A549 (cell line): ENCODE results near the gene TMEM200A.

Experiments
- CTCF ChIP-seq: fragments of >200 bp; sonication (Bioruptor Twin); formaldehyde crosslinking; IDR thresholded peaks from 3 replicates; pipeline ENCODE4 v1.5.1; 2016
- EHF ChIP-seq: fragments of 250-450 bp; sonication (Bioruptor Pico); IDR thresholded peaks from 2 replicates; pipeline ENCODE4 v1.5.0; 2020; ENCODE audit warnings: mild to moderate bottlenecking
- ELK1 ChIP-seq: fragments of 150-350 bp; IDR thresholded peaks from 2 replicates; pipeline ENCODE4 v1.6.1; 2014; ENCODE audit warnings: low read depth, mild to moderate bottlenecking, low read length
- EP300 ChIP-seq, 2 experiments: fragments of >200 bp; sonication (Bioruptor Twin); formaldehyde crosslinking; IDR thresholded peaks; 2 replicates in 1 of 2; 3 replicates in 1 of 2; pipeline ENCODE4 v1.6.1; 2016 to 2017
- MAX ChIP-seq: IDR thresholded peaks from 2 replicates; pipeline ENCODE4 v1.6.1; 2012
- MYC ChIP-seq: IDR thresholded peaks from 2 replicates; pipeline ENCODE4 v1.6.1; 2012; ENCODE audit warnings: mild to moderate bottlenecking, inconsistent platforms, low read length, improper control_type of control experiment, borderline replicate concordance
- PHF8 ChIP-seq: fragments of 200-600 bp; sonication (generic); IDR thresholded peaks from 2 replicates; pipeline ENCODE4 v1.6.1; 2016; ENCODE audit warnings: low read depth, mild to moderate bottlenecking, antibody characterized with exemption, moderate library complexity, borderline replicate concordance
- POLR2A ChIP-seq: IDR thresholded peaks from 2 replicates; pipeline ENCODE4 v1.6.1; 2012; ENCODE audit warnings: mild to moderate bottlenecking, low read length
- REST ChIP-seq: fragments of 200-600 bp; sonication (generic); IDR thresholded peaks from 2 replicates; pipeline ENCODE4 v1.6.1; 2016; ENCODE audit warnings: antibody characterized with exemption, mild to moderate bottlenecking, moderate library complexity

GRCh38 chr6:130423044-130423443 lies 57.2 kb downstream of the TMEM200A start:
- TF ChIP-seq PHF8, result no peak
- TF ChIP-seq EHF (CRISPR knock-in tag), result no peak
- no peak for TF ChIP-seq REST
- no peak for TF ChIP-seq CTCF
- TF ChIP-seq MAX, result no peak
- no peak for TF ChIP-seq ELK1
- no peak for TF ChIP-seq EP300 (IDR thresholded peaks at IDR 0.05)
- no peak for TF ChIP-seq MYC
- TF ChIP-seq POLR2A, result no peak
